Measurements from ENCODE around the gene CHP1. TPM values are rescaled to one million over a fixed set of nuclear protein-coding genes. Genes with fewer than 3 reads are reported as not detected.
"Not testable (repeated sequence)": the region's sequence is repeated elsewhere in the genome, so short reads cannot be mapped to it uniquely, and the experiment has no call there.

The CHP1 gene
- total RNA-seq, 1 donor from 2014 or later = 294 TPM

DNA sequence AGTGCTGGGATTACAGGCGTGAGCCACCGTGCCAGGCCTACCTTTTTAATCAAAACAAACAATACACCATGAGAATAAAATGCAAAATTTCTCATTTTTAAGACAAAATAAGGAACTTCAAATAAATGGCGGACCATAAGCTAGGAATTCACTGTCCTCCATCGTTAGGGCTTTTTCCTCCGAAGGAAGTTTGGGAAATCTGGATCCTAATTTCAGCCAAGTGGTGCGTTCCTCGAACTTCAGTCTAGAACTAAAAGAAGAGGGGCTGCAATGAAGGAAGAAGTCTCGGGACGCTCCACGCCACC is 771 bp upstream of the CHP1 start:
- no peak for DNase-seq (ENCODE audit: low spot score in 2 of 2)
- Histone ChIP-seq H3K27me3 (no peaks in the 10 kb centered on the region), H3K36me3 (no peaks in the 10 kb centered on the region), H3K9me3 (no peaks in the 10 kb centered on the region), H3K4me3 (peak overlapping the region; percentile 70 to 89), H3K27ac (peak overlapping the region; percentile 80 to 96), H3K4me1 (peaks cover 0 to 23% of the 10 kb centered on the region in 2 donors)
- TF ChIP-seq CTCF (IDR thresholded peaks at IDR 0.05) = no peak
- intact Hi-C loops (cut with DNase I) = loop anchor here (2.0 to 5.0 kb wide), 7 partner anchors 103 to 1282 kb away; partner anchors contain the start of genes CCDC32, NUSAP1, OIP5 and RMDN3

DNA sequence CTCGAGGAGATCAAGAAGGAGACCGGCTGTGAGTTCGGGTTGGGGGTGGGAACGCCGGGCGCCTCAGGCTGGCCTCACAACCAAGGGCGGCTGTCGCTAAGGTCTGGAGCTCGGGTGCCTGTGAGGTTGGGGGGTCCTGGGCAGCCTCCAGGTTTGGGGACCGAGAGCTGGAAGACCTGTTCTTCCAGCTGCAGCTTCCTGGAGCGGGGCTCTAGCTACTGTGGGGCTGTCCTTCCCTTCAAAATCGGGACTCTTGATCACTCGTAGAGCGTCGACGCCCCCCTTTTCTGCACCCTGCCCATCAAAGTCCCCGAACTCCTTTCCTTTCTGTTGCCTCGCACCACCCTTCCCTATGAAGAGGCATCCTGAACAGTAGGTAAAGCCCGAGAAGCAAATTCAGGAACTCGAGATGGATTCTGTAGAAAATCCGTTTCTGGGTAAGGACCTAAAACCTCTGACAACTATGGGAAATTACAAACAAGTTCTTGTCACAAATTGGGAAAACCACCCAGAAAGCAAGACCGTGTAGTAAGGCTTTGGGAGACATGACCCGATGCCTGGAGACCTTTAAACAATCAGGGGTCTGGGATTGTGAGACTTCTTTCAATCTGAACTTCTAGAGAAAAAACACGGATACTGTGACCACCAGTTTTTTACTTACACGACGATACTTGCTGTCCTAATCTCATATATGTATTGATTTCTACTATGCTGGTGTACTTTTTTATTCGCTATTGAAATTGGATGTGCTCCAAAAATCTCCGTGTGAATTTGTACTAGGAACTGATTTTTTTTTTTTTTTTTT is 556 bp downstream of the CHP1 start:
- Histone ChIP-seq H3K4me1 (peaks cover 0 to 23% of the 10 kb centered on the region in 2 donors), H3K27ac (peak overlapping the region; percentile 80 to 96), H3K27me3 (no peaks in the 10 kb centered on the region), H3K9me3 (no peaks in the 10 kb centered on the region), H3K4me3 (peak overlapping the region; percentile 70 to 89), H3K36me3 (no peaks in the 10 kb centered on the region)
- no peak for TF ChIP-seq CTCF (IDR thresholded peaks at IDR 0.05)
- no peak for DNase-seq (ENCODE audit: low spot score in 2 of 2)
- intact Hi-C loops (cut with DNase I) = loop anchor here (1.0 to 5.0 kb wide), 9 partner anchors 52 to 1281 kb away; partner anchors contain the start of genes CCDC32, INO80, NUSAP1 and OIP5

DNA sequence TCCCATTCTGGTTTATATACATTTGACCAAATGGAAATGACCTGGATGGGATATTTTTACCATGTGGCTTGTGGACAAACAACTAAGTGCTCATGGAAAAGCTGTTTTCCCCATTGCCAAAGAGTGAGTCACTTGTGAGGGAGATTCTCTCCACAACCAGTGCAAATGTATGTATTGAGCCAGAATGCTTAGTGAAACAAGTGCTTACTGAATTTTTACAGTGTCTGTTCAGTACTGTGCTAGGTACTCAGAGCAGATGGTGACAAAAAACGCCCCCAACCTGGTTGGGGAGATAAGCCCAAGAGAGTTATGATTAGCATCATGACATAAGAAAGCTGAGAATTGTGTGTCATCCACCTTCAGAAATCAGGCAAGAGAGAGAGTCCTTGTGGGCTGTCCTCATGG is 2.3 kb downstream of the CHP1 start:
- H3K27ac ChIP-seq = no peak overlapping the region
- intact Hi-C loops (cut with DNase I) = loop anchor here (5.0 kb wide), 5 partner anchors 291 to 1279 kb away; partner anchors contain the start of genes CCDC32, RMDN3 and RPUSD2
- no peak overlapping the region for H3K4me3 ChIP-seq

DNA sequence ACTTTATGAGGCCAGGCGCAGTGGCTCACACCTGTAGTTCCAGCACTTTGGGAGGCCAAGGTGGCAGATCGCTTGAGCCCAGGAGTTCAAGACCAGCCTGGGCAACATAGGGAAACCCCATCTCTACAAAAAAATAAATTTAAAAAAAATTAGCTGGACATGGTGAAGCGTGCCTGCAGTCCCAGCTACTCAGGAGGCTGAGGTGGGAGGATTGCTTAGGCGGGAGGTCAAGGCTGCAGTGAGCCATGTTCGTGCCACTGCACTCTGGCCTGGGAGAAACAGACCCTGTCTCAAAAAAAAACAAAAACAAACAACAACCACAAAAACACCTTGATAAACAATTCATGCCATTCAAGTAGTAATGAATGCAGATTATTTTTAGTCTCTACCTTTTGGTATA is 4.2 kb downstream of the CHP1 start:
- DNase-seq (ENCODE audit: low spot score in 2 of 2); H3K4me3 ChIP-seq; H3K9me3 ChIP-seq; H3K27me3 ChIP-seq; intact Hi-C loops (cut with DNase I); H3K27ac ChIP-seq; H3K36me3 ChIP-seq: not testable (repeated sequence)
- peaks cover 0 to 23% of the 10 kb centered on the region in 2 donors for H3K4me1 ChIP-seq

More for the DNA sequence above, 2.3 kb downstream of the CHP1 start:
- H3K4me1 ChIP-seq = peaks cover 0 to 23% of the 10 kb centered on the region in 2 donors
- TF ChIP-seq CTCF (IDR thresholded peaks at IDR 0.05) = no peak
- H3K36me3 ChIP-seq = no peaks in the 10 kb centered on the region
- H3K9me3 ChIP-seq = no peaks in the 10 kb centered on the region
- DNase-seq (ENCODE audit: low spot score in 2 of 2) = no peak
- H3K27me3 ChIP-seq = no peaks in the 10 kb centered on the region

DNA sequence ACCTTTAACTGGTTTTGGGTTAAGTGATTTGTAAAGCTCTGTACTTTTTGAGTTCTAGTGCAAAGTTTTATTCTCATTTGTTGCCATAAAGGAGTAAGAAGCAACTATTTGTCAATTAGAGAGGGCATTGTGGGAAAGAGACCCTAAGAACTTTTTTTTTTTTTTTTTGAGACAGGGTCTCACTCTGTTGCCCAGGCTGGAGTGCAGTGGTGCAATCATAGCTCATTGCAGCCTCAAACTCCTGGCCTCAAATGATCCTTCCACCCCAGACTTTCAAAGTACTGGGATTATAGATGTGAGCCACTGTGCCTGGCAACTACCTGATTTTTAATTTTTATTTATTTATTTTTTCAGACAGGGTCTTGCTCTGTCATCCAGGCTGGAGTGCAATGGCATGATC is 4.9 kb downstream of the CHP1 start:
- DNase-seq (ENCODE audit: low spot score in 2 of 2) = no peak
- no peak overlapping the region for H3K4me3 ChIP-seq
- intact Hi-C loops (cut with DNase I) = no loop called here
- no peaks in the 10 kb centered on the region for H3K27me3 ChIP-seq
- peaks cover 0 to 19% of the 10 kb centered on the region in 2 donors for H3K4me1 ChIP-seq
- TF ChIP-seq CTCF (IDR thresholded peaks at IDR 0.05) = no peak
- H3K9me3 ChIP-seq = no peaks in the 10 kb centered on the region
- peaks cover 0 to 1% of the 10 kb centered on the region in 2 donors for H3K36me3 ChIP-seq
- no peak overlapping the region for H3K27ac ChIP-seq

- no peak for DNase-seq (ENCODE audit: low spot score in 2 of 2)
- TF ChIP-seq CTCF (IDR thresholded peaks at IDR 0.05) = no peak
- Histone ChIP-seq H3K27ac (no peak overlapping the region), H3K27me3 (no peaks in the 10 kb centered on the region), H3K4me3 (no peak overlapping the region), H3K36me3 (peaks cover 0 to 10% of the 10 kb centered on the region in 2 donors), H3K9me3 (no peaks in the 10 kb centered on the region), H3K4me1 (peaks cover 0 to 7% of the 10 kb centered on the region in 2 donors)
- intact Hi-C loops (cut with DNase I) = no loop called here
Measured at GRCh38 chr15:41238100-41238499, 7.0 kb downstream of the CHP1 start.

Data from ascending aorta (tissue), 2 donors.